Stimulated activated CD8-positive, alpha-beta memory T cell treated with anti-CD3 and anti-CD28 coated beads, Interleukin-4, amount 100 ng/mL, for 4 hours (primary cell): Measurements from ENCODE around the gene GRM1.

Experiments
- DNase-seq, 2 donors: peaks; one replicate each; pipeline ENCODE4 v3.0.0-alpha.2; 2020; ENCODE audit warnings: low read depth in 2 of 2, low spot score in 1 of 2

GRM1 gene

GRCh38 chr6:146361128-146361924 is 332.5 kb downstream of the GRM1 start:
- no peak for DNase-seq

DNA sequence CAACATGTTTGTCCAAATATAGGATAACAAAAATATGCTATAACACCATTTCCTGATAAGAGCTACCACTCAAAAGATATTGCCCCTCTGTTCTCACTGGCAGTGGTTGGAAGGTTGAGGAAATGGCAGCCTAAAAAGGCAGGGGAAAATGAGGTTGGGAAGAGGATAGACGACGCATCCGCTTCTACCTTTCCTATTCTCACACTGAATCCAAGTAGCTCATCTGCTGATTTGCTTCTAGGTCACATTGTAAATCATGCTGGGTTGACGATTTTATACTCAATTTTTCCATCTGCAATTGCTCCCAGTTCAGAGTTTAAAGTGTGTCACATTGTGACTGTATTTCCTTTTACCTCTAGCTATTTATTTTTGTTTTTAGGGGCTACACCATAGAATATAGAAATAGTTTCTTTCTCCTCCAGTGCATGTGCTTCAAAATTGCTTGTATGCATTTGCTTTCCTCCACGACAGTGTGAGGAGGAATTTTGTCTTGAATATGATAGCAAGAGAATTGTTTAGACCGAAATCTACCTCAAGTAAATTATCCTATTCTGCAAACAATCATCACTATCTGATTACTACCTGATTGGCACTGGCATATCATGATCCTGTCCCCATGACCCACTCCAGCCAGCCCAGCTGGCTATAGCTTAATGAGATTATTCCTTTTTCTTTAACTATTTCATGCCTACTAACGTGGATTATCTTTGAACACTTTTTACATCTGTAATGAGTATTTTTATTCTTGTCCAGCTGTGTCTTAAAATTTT is 335.2 kb downstream of the GRM1 start:
- DNase-seq: no peak

DNA sequence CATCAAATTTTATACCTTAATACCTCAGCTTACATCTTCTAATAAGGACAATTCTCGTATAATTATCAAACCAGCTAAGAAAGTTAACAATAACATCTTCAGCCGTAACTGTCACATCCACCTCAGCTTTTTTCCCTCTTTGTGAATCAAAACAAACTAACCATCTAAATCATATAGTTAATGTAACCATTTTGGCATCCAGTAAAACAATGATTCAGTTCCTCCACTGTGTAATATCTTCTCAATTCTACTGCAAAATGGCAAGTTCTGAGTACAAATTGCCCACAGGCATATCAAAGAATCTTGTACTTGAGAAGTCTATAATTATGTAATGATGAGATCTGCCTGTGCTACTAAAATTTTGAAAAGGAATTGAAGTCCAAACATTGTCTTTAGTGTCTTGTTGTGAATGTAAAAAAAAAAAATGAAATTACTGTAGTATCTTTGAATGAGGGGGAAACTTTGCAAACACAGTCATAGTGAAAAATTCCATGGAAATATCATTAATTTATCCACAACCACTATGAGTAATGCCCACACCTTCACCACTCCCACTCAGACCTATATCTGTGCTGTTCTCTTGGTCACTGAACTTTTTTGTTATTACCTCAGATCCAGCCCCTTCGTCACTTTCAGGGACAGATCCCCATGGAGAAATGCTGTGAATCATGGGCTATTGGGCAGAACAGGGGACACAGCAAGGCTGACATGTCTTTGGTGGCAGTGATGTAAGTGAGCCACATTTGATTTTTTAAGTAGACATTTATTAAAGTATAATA is 336.1 kb downstream of the GRM1 start:
- DNase-seq: no peak

DNA sequence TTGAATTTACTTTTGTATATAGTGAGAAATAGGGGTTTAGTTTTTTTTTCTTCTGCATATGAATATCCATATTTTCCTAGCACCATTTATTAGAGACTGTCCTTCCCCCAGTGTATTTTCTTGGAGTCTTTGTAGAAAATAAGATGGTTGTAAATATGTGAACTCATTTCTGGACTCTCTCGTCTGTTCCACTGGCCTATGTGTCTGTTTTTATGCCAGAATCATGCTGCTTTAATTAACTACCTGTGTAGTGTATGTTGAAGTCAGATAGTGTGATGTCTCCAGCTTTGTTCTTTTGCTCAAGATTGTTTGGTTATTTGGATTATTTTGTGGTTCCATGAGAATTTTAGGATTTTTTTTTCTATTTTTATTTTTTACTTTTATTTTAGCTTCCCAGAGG is 338.2 kb downstream of the GRM1 start:
- no peak for DNase-seq

DNA sequence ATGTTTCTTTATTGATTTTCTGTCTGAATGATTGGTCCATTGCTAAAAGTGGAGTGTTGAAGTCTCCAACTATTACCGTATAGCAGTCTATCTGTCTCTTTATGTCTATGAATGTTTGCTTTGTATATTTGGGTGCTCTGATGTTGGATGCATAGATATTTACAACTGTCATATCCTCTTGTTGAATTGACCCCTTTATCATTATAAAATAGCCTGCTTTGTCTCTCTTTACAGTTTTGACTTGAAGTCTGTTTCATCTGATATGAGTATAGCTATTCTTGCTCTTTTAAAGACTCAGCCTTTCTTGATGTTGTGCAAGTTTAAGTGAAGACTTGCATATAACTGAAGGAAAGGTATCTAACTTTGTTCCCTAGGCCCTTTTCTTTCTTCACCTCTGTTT is 341.0 kb downstream of the GRM1 start:
- DNase-seq: no peak

- DNase-seq: no peak
Measured at GRCh38 chr6:146381486-146381885, 352.6 kb downstream of the GRM1 start.

- DNase-seq: no peak
Measured at GRCh38 chr6:146388736-146389364, 360.0 kb downstream of the GRM1 start.

DNA sequence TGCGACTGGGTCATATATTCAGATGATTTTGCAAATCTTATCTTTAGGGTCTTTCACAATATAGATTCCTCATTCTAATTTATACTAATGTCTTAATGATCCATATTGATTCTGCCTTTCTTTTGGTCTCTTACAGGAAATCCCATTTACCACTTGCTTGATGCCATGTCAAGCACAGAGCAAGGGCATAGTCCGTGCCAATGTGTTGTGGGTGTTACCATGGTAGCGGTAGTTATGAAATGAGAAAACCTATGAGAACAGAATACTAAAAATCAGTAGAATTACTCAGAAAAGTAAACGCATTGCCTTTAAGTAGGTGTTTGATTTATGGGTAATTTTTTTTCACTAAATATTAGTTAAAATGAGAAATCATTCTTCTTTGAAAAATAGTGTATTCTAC is 360.9 kb downstream of the GRM1 start:
- DNase-seq: no peak

- DNase-seq: no peak
Measured at GRCh38 chr6:146397638-146398037, 368.8 kb downstream of the GRM1 start.

DNA sequence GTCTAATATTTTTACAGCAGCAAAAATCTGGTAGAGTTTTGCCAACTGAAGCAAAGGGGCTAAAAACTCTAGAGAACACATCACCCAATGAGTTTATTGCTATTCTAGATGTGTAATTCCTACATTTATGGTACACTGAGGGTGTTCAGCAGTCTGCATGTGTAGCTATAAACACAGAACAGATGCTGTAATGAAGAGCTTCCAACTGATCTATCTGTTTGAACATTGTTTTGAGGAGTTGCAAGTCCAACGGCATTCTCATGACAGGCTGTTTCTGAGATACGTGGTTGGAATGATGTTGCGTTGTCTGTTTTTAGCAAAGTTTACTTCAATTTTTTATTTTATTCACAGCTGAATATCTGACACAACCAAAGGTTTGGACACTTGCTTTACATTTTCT is 373.6 kb downstream of the GRM1 start:
- no peak for DNase-seq

- DNase-seq: no peak
Measured at GRCh38 chr6:146408583-146408982, 379.7 kb downstream of the GRM1 start.

DNA sequence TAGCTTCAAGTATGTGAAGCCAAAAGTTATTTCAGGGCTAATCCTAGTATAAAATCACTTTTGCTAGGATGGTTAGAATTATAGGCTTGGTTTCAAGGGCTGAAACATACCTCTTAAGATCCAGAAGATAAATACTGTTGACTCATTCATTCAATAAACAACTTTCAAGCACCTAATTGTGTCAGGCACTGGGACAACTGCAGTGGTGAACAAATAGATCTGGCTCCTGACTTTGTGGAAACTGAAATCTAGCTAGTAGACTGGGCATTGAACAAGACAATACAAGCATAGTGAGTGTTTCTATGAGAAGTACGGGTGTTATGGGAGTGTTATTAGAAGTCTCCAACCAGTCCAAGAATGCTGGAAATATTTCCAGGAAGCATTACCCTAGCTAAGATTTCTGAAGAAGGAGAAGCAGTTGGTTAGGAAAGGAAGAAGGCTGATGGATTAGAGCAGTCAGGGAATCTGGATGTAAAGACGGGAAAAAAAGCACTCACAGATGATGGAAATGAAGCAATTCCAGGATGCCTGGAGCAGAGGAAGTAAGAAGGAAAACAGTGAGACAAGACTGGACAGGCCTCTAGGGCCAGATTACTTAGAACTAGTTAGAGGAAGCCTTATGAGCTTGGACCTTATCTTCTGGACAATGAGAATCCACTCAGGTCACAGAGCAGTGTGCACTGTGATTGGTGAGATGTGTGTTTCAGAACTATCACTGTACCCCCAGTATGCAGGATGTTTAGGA is 382.2 kb downstream of the GRM1 start:
- DNase-seq: no peak

DNA sequence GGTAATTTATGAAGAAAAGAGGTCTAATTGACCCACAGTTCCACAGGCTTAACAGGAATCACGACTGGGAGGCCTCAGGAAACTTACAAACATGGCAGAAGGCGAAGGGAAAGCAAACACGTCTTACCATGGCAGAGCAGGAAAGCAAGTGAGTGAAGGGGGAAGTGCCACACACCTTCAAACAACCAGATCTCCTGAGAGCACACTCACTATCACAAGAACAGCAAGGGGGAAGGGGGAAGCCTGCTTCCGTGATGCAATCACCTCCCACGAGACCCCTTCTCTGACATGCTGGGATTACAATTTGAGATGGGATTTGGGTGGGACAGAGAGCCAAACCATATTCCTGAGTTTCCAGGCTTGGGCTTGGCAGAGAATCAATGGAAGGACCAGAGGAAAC is 390.7 kb downstream of the GRM1 start:
- DNase-seq: no peak

DNA sequence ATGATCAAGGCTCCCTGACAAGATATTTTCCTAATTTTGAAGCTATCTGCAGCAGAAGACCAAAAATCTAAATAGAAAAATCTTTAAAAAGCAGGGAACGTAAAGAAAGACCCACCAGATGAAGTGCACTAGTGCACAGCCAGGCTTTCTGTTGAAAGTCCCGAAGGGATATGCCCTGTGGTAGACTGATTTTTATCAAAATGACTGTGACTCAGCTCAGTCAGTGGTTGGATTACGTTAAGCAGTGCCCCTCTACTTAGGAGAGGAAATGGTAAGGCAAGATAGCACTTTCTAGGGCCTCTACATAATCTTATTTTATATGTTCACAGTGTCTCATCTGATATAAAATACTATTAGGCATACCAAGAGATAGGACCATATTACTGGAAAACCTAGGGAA is 391.4 kb downstream of the GRM1 start:
- DNase-seq: no peak

DNA sequence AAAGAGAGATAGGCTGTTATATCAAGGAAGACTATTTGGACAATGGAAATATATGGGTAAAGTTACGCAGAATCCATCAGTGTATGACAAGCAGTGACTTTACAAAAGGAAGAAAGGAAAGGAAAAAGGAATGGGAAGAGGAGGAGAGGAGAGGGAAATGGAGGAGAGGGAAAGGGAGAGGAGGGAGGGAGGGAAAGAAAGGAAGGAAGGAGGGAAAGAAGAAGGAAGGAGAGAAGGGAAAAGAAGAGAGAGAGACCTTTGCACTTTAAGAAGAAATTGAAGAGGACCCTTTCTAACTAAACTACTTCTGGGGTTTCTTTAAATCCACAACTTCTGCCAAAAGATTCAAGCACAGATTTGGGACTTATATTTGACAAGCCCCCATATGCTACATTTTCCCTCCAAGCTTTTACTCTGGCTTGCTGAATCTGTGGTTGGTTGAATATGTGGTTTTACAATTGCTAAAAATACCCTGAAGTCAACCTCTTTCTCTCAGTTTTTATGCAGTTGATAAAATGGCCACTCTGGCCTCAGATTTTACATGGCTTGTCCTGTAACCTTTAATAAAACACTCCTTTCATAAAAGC is 394.0 kb downstream of the GRM1 start:
- DNase-seq: no peak

DNA sequence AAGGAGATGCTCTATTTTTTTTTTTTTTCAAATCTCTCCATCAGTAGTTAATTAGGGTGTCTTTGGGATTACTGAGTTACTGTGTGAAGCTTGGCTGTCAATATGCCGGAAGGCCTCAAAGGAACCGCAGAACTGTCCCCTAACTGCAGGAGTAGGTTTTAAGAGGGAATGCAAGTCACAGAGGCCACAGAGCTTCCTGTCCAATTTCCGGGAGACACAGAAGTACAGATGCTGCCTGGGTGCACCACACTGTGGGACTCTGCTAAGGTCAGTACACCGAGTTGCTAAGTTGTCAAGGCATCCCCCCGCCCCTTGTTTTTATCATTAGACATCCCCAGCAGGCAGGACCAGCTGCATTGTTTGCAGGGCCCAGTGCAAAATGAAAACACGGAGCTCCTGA is 394.6 kb downstream of the GRM1 start:
- DNase-seq: no peak

DNA sequence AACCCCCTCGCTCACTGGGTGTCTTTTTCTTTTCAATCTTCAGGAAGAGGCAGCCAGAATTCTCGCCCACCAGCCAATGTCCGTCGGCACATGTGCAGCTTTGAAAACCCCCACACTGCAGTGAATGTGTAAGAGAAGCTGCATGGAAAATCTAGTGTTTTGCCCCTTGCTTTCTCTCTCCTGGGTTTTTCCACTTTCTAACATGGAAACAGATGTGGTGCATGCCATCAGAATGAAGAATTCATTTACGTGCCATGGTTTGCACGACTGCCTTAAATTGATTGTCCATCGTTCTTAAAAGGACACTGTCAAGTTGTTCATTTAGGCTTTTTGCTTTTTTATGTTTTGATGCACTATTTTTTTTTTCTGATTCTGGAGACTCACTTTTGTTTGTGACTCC is 397.7 kb downstream of the GRM1 start:
- DNase-seq: no peak

GRCh38 chr6:146429831-146430230 is 401.0 kb downstream of the GRM1 start:
- no peak for DNase-seq

GRCh38 chr6:146433881-146434731 is 405.2 kb downstream of the GRM1 start:
- DNase-seq: no peak
